GM21367 (cell line): ENCODE data around the gene TMEM185B.
"Not testable (repeated sequence)": the region's sequence is repeated elsewhere in the genome, so short reads cannot be mapped to it uniquely, and the experiment has no call there.

Experiments
- ATAC-seq: cut with Tn5 transposase; IDR thresholded peaks from one replicate; pipeline ENCODE4 v1.9.1; 2021; ENCODE audit not compliant: unreplicated experiment

The TMEM185B gene

GRCh38 chr2:120209427-120210269 lies 13.6 kb downstream of the TMEM185B start:
- no peak for ATAC-seq

GRCh38 chr2:120208381-120209353 lies 14.5 kb downstream of the TMEM185B start:
- no peak for ATAC-seq

DNA sequence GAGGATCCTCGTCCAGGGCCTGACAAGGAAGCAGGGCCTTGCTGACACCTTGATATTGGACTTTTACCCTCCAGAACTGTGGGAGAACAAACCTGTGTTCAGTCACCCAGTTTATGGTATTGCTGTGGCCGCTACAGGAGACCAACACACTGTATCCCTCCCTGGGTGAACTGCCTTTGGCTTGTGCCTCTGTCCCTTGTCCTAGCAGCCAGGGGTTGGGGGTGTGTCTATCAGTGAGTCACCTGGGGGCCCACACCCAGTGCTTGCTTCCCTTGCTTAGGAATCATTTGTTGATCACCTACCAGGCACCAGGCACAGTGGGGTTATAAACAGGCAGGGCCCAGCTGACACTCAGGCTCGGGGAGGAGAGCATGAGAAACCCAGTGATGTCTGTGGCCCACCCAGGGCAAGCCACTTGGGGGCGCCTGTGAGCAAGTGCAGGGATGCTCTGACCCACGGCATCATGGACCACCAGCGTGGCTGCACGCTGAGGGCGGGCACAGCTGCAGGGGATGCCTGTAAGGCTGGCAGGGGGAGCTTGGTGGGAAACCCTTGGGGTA lies 17.1 kb downstream of the TMEM185B start:
- no peak for ATAC-seq

DNA sequence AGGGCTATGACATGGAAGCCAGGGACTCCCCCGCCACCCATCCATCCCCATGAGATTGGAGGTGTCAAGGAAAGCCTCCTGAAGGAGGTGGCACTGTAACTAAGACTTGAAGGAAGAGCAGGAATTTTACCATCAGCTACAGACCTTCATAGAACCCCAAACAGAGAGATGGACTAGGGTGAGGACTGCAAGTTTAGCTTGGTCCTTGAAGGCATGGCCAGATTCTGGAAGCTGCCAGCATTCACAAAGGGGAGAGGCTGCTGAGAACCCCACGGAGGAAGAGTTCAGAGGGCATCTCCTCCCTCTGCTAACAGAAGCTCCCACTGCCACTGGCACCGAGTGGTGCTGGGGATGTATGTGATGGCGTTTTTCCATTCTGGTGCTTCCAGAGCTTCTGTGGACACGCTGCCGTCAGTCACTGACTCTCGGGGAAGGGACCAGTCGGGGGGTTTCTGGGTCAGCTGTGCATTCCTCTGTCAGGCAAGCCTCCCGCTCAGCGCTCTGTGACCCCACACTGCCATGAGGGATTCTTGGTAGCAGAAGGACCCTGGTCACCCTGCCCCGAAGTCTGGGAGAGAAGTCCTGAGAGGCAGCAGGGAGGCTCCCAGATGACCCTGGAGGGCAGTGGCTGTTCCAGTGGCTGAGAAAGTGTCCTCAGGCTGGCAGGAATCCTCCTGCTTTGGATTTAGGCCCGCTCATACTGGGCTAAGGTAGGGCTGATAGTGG lies 18.1 kb downstream of the TMEM185B start:
- ATAC-seq, result no peak

GRCh38 chr2:120204417-120204816 lies 18.8 kb downstream of the TMEM185B start:
- no peak for ATAC-seq

GRCh38 chr2:120204022-120204405 lies 19.2 kb downstream of the TMEM185B start:
- ATAC-seq, result no peak

GRCh38 chr2:120203251-120204021 lies 19.8 kb downstream of the TMEM185B start:
- ATAC-seq, result no peak

DNA sequence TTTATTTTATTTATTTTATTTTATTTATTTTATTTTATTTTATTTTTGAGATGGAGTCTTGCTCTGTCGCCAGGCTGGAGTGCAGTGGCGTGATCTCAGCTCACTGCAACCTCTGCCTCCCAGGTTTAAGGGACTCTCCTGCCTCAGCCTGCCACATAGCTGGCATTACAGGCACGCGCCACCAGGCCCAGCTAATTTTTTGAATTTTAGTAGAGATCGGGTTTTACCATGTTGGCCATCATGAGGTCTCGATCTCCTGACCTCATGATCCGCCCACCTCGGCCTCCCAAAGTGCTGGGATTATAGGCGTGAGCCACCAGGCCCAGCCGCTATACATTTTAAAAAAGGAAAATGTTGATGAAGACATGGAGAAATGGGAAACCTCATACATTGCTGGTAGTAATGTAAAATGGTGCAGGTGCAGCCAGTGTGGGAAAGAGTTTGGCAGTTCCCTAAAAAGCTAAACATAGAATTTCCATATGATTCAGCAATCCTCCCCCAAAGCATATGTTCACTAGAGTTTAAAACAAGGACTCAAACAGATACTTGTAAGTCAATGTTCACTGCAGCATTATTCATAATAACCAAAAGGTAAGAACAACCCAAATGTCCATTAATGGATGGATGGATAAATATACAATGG lies 23.3 kb downstream of the TMEM185B start:
- not testable (repeated sequence) for ATAC-seq

DNA sequence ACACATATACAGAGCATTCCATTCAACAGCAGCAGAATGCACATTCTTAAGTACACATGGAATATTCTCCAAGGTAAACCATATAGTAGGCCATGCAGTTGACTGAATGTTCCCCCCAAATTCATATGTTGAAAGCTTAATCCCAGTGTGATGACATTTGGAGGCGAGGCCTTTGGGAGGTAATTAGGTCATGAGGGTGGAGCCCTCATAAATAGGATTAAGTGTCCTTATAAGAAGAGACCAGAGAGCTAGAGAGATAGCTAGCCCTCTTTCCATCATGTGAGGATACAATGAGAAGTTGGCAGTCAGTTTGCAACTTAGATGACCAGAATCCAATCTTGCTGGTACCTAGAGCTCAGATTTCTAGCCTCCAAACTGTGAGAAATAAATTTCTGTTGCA lies 27.6 kb downstream of the TMEM185B start:
- ATAC-seq, result no peak

DNA sequence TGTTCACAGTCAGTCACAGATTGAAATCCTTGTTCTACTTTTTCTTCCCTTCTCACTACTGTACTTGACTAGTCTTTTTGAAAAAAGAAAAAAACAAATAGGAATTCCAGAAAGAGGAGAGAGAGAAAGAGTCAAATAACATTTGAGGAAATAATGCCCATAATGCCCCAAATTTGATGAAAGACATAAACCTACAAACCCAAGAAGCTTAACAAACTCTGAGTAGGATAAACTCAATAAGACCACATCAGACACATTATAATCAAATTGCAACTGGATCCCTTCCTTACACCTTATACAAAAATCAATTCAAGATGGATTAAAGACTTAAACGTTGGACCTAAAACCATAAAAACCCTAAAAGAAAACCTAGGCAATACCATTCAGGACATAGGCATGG lies 30.9 kb downstream of the TMEM185B start:
- ATAC-seq, result no peak

DNA sequence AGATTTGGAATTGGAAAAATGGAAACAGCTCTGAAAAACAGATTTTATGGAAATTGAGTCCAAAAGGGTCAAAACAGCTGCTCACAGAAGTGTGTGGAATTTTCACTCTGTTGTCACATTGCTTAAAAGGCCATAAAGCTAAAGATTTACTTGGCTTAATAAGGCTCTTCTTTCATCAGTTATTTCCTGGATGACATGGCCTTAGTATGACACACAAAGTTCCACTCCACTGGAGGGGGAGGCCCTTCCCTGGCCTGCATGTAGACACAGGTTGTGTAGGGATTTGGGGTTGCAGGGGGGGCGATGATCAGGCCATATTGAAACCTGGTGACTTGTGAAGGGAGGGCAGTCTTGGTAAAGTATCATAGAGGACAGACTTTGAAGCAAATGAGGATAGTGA lies 34.0 kb downstream of the TMEM185B start:
- ATAC-seq, result no peak

DNA sequence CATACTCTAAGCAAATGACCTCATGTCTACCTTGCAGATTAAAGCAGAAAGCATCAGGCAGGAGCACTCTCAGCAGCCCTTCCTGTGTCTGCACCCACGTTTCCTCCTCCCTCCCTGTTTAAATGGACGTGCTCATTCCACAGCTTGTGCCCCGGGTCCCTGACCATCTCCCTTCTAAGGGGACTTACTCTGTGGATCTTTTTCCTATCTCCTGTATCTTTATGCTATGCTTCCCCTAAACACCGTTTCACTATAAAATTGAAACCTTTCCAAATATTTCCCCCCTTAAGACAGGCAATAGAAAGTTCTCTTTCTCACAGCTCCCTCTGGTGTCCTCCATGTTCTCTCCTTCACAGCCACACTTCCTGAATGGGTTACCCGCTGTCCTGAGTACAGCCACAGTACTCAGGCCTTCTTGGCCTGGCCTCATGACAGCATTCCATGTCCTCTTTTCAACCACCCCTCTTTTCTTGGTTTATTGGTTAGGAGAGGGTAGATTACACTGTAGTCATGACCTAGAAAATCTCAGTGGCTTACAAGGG lies 41.1 kb downstream of the TMEM185B start:
- ATAC-seq, result no peak

DNA sequence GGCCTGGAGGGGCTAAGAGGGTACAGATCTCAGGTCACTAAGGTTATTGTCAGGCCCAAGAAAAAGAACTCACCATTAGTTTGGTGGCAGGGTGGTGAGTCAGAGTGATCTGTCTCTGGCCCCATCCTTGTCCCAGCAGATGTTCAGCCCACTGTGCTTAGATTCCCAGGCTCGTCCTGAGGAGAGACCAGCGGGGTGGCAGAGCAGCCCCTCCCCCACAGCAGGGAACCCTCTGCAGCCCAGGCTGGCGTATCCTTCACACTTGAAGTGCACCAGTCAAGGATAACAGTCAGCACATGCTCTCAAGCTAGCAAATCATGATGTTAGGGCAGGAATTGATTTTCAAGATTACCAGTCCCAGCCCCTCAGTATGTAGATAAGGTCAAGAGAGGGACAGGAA lies 43.1 kb downstream of the TMEM185B start:
- ATAC-seq, result no peak

DNA sequence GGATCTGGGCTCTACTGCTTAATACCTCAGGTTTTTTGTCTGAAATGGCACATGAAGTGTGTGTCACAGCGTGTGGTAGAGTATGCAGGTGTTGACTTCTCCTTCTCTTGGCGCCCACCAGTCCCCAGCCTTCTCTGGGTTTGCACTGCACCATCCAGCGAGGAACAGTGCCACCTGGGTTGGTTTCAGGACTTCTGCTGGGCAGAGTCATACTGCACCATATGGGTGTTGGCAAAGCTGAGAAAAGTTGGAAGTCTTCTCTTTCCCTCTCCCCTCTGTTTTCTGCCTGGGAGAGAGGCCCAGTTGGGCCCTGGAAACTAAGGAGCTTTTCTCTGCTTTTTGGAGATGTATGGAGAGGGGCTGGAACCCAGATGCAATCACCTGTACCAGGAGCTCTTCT lies 43.8 kb downstream of the TMEM185B start:
- ATAC-seq, result no peak

DNA sequence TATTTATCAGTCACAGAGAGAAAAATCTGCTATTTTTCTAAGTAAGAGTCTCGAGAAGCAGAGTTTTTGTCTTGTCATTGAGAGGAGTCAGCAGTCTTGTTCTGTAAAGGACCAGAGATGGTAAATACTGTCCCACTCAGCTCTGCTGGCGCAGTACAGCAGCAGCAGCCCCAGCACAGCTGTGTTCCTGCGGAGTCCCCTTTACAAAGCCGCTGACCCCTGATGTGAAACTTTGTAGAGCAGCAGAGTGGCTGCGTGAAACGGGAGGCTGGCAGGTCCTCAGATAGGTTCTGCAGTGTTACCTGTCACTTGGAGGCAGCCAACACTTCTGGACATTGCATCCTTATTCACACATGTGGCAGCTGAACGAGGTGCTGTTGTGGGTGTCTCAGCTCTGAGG lies 45.2 kb downstream of the TMEM185B start:
- no peak for ATAC-seq

DNA sequence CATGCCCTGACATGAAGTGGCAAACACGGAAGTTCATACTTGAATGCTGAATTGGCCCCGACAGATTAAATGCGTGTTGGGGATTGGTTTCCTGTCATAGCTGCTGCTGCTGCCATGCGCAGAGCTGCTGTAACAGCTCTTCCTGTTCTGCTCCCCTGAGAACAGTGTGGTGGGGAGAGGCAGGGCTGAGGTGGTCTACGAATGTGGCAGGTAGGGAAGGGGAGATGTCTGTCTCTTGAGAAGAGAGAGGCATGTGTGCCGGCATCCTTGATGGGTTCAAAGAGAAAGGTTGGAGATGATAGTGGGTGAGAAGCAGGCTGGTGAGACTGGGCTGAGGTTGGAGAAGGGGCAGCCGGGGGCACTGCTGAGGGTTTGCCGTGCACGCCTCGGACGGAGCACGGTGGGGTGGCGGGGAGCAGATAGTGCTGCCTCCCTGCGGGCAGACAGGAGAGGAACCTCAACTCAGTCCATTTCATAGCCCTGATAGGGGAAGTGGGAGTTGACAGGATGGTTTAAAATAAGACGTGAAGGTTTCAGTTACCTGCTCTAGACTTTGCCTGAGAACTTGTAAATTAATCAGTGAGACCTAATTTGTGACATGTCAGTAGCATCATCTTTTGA lies 46.1 kb downstream of the TMEM185B start:
- ATAC-seq, result peak; percentile 93

DNA sequence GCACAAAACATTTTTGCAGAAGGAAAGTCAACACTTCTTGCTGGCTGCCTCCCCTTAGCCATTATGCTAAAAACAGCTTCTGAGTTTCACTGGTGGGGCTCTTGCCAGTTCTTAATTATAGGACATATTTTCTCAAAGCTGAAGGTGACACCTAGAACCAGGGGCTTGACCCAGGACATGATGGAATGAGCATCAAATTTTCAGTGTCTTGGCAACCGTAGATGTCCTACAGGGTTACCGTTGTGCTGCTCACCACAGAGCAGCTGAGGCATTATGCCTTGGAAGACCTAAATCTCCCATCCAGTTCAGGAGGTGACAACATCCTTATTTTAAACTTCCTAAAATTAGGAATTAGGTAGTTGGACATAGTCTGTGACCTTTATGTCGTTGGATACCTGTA lies 46.7 kb downstream of the TMEM185B start:
- ATAC-seq, result no peak

DNA sequence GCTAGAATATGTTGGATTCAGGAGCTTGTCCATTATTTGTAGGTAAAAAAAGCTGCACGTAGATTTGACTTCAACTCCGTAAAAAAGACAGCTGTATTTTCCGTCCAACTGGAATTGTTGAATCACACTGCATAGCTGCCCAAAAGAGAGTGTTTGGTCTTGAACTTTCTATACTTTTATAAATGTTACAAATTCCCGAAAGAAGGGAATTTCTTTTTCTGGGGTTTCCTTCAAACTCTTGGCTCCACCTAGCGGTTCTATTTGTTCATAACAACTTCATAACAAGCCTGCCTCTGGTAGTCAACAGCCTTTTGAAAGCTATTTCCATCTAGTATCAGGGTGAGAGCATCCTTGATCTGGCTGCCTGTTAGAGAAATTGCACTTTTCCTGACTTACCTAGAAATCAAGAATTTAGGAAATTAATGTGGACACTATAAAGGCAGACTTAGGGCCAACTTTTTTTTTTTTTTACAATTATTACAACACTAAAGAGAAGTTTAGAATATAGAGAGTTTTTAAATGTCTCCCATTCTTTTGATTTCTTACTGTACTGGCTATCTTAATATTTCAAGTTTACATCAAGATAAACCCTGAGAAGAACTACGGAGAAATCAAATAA lies 48.1 kb downstream of the TMEM185B start:
- no peak for ATAC-seq
